Mononuclear cell (primary cell): Measurements from ENCODE around the gene MTHFD2L. TPM values are rescaled to one million over a fixed set of nuclear protein-coding genes. Genes with fewer than 3 reads are reported as not detected.
"Not testable (repeated sequence)": the region's sequence is repeated elsewhere in the genome, so short reads cannot be mapped to it uniquely, and the experiment has no call there.

ENCODE experiments used
- H3K27me3 ChIP-seq: 2 replicates; pipeline ENCODE4 v1.6.0; 2011; ENCODE audit warnings: low read length, control low read depth; ENCODE audit not compliant: insufficient read depth
- H3K4me1 ChIP-seq: 2 replicates; pipeline ENCODE4 v1.5.1; 2011; ENCODE audit warnings: mild to moderate bottlenecking, low read length, control low read depth; ENCODE audit not compliant: insufficient read depth
- H3K4me3 ChIP-seq: 2 replicates; pipeline ENCODE4 v1.5.1; 2011; ENCODE audit warnings: mild to moderate bottlenecking, low read length, moderate library complexity
- H3K9me3 ChIP-seq: 2 replicates; pipeline ENCODE4 v1.5.1; 2011; ENCODE audit warnings: low read depth, mild to moderate bottlenecking, control low read depth, low read length
- total RNA-seq: library from RNA; depleted of rRNA; stranded (reverse); fragments of >200 nt; gene quantifications from one replicate; pipeline ENCODE4 v1.2.3, GENCODE V29; 2012

The MTHFD2L gene
- total RNA-seq, 1 donor = 20.1 TPM

GRCh38 chr4:74121643-74122579, 36.0 kb upstream of the MTHFD2L start:
- Histone ChIP-seq H3K9me3 (no peaks in the 10 kb centered on the region), H3K27me3 (no peaks in the 10 kb centered on the region), H3K4me3 (no peak overlapping the region), H3K4me1 (no peaks in the 10 kb centered on the region)

- Histone ChIP-seq H3K9me3 (no peaks in the 10 kb centered on the region), H3K4me3 (no peak overlapping the region), H3K4me1 (no peaks in the 10 kb centered on the region), H3K27me3 (no peaks in the 10 kb centered on the region)
Measured at GRCh38 chr4:74123065-74123728, 34.7 kb upstream of the MTHFD2L start.

GRCh38 chr4:74125029-74125428, 32.9 kb upstream of the MTHFD2L start:
- no peaks in the 10 kb centered on the region for H3K9me3 ChIP-seq
- no peak overlapping the region for H3K4me3 ChIP-seq
- H3K4me1 ChIP-seq = no peaks in the 10 kb centered on the region
- no peaks in the 10 kb centered on the region for H3K27me3 ChIP-seq

GRCh38 chr4:74127745-74128144, 30.2 kb upstream of the MTHFD2L start:
- H3K4me3 ChIP-seq = no peak overlapping the region
- H3K4me1 ChIP-seq = no peaks in the 10 kb centered on the region

GRCh38 chr4:74130843-74131242, 27.1 kb upstream of the MTHFD2L start:
- H3K4me1 ChIP-seq, H3K4me3 ChIP-seq, H3K9me3 ChIP-seq, H3K27me3 ChIP-seq: not testable (repeated sequence)

More at GRCh38 chr4:74127745-74128144, 30.2 kb upstream of the MTHFD2L start:
- no peaks in the 10 kb centered on the region for H3K9me3 ChIP-seq
- no peaks in the 10 kb centered on the region for H3K27me3 ChIP-seq

- H3K4me3 ChIP-seq, H3K4me1 ChIP-seq, H3K27me3 ChIP-seq, H3K9me3 ChIP-seq: not testable (repeated sequence)
Measured at GRCh38 chr4:74132188-74132587, 25.7 kb upstream of the MTHFD2L start.

- Histone ChIP-seq H3K4me3 (no peak overlapping the region), H3K27me3 (peaks cover 3% of the 10 kb centered on the region), H3K9me3 (no peaks in the 10 kb centered on the region), H3K4me1 (no peaks in the 10 kb centered on the region)
Measured at GRCh38 chr4:74132944-74133343, 25.0 kb upstream of the MTHFD2L start.

- Histone ChIP-seq H3K9me3 (no peaks in the 10 kb centered on the region), H3K4me3 (no peak overlapping the region), H3K27me3 (peaks cover 3% of the 10 kb centered on the region), H3K4me1 (no peaks in the 10 kb centered on the region)
Measured at GRCh38 chr4:74133786-74134499, 24.0 kb upstream of the MTHFD2L start.

- peaks cover 6% of the 10 kb centered on the region for H3K27me3 ChIP-seq
- H3K4me1 ChIP-seq = no peaks in the 10 kb centered on the region
- H3K4me3 ChIP-seq = no peak overlapping the region
- H3K9me3 ChIP-seq = no peaks in the 10 kb centered on the region
Measured at GRCh38 chr4:74134500-74134852, 23.4 kb upstream of the MTHFD2L start.

GRCh38 chr4:74146581-74147129, 11.3 kb upstream of the MTHFD2L start:
- peaks cover 22% of the 10 kb centered on the region for H3K27me3 ChIP-seq
- no peak overlapping the region for H3K4me3 ChIP-seq
- no peaks in the 10 kb centered on the region for H3K4me1 ChIP-seq
- H3K9me3 ChIP-seq = no peaks in the 10 kb centered on the region

- peaks cover 22% of the 10 kb centered on the region for H3K27me3 ChIP-seq
- H3K4me3 ChIP-seq = no peak overlapping the region
- no peaks in the 10 kb centered on the region for H3K9me3 ChIP-seq
- H3K4me1 ChIP-seq = no peaks in the 10 kb centered on the region
Measured at GRCh38 chr4:74148205-74148604, 9.7 kb upstream of the MTHFD2L start.

- H3K4me1 ChIP-seq = peaks cover 6% of the 10 kb centered on the region
- no peaks in the 10 kb centered on the region for H3K9me3 ChIP-seq
- H3K27me3 ChIP-seq = peaks cover 3% of the 10 kb centered on the region
- no peak overlapping the region for H3K4me3 ChIP-seq
Measured at GRCh38 chr4:74152836-74153235, 5.1 kb upstream of the MTHFD2L start.

- H3K9me3 ChIP-seq = no peaks in the 10 kb centered on the region
- H3K4me3 ChIP-seq = no peak overlapping the region
- H3K27me3 ChIP-seq = no peaks in the 10 kb centered on the region
- H3K4me1 ChIP-seq = peaks cover 19% of the 10 kb centered on the region
Measured at GRCh38 chr4:74156521-74156920, 1.4 kb upstream of the MTHFD2L start.

GRCh38 chr4:74157154-74157553, 764 bp upstream of the MTHFD2L start:
- no peaks in the 10 kb centered on the region for H3K9me3 ChIP-seq
- peaks cover 19% of the 10 kb centered on the region for H3K4me1 ChIP-seq
- no peaks in the 10 kb centered on the region for H3K27me3 ChIP-seq
- no peak overlapping the region for H3K4me3 ChIP-seq
